CD4-positive, alpha-beta T cell treated with Interleukin-6 for 4 hours (primary cell): ENCODE results near the gene ACADM.
"Not testable (repeated sequence)": the region's sequence is repeated elsewhere in the genome, so short reads cannot be mapped to it uniquely, and the experiment has no call there.

Experiments
- DNase-seq: peaks from one replicate; pipeline ENCODE4 v3.0.0-alpha.2; 2020; ENCODE audit warnings: mixed read lengths

Gene ACADM

DNA sequence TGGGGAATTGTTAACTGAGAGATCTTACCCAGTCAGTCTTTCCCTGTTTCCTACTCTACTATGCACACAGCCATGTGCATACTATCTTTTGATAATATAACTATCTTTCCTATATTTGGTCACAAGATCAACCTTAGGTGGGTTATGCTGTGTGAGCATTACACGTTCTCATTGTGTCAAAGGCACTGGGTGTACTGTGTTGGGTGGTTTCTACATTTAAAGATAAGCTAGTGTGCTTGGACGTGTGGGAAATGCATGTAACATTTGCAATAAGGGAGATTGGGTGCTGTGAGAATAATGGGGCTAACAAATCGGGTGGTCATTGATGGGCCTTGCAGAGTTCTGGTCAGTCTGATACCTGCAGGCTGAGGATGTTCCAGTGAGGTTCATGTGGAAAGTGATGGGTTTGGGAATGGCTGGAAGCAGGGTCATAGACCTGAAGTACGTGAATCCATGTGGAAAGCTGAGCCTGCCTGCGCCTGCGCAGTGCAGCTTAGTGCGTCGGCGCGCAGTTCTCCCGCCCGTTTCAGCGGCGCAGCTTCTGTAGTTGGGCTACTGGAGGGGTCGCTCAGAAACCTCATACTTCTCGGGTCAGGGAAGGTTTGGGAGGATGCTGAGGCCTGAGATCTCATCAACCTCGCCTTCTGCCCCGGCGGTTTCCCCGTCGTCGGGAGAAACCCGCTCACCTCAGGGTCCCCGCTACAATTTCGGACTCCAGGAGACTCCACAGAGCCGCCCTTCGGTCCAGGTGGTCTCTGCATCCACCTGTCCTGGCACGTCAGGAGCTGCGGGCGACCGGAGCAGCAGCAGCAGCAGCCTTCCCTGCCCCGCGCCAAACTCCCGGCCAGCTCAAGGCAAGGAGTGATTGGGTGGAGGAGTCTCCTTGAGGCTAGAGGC is 72.1 kb downstream of the ACADM start, which contains the start of gene MSH4:
Gene MSH4, plus strand, starts transcription at position 507 of the 897 bp plus-strand sequence. Its CDS starts 104 bp downstream, at position 611.
- no peak for DNase-seq

DNA sequence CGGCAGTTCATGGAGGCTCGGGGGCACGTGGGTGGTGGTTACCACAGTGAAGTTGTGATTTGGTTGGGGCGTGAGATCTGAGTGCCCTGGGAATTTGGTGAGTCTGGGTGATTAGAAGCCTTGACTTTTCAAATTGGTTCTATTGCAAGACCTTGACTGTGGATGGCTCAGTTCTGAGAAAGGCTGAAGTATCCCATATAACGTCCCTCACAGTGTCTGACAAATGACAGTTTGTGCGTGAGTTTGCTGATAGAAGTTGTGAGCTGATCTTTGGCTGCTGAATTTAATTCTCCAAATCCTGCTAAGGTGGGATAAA is 72.7 kb downstream of the ACADM start:
- no peak for DNase-seq

DNA sequence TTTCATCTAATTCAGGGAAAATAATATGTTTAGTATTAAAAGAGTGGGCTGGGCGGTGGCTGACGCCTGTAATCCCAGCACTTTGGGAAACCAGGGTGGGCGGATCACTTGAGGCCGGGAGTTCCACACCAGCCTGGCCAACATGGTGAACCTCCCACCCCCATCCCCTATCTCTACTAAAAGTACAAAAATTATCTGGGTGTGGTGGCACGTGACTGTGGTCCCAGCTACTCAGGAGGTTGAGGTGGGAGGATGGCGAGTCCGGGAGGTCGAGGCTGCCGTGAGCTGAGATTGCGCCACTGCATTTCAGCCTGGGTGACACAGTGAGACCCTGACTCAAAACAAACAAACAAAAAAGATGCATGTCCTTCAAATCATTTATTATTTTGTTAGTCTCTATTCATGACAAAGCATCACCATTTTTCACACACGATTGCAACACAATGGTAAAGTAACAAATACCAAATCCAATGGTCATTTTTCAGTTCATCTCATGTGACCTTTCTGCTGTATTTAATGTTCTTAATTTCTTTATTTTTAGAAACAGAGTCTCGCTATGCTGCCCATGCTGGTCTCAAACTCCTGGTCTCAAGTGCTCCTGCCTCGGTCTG is 73.2 kb downstream of the ACADM start:
- no peak for DNase-seq

DNA sequence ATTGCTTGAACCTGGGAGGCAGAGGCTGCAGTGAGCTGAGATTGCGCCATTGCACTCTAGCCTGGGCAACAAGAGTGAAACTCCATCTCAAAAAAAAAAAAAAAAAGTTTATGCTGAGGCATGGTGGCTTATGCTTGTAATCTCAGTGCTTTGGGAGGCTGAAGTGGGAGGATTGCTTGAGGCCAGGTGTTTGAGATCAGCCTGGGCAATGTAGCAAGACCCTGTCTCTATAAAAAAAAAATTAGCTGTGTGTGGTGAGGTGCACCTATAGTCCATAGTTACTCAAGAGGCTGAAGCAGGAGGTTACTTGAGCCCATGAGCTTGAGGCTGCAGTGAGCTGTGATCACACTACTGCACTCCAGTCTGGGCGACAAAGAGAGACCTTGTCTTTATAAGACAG is 77.0 kb downstream of the ACADM start:
- DNase-seq, result not testable (repeated sequence)

DNA sequence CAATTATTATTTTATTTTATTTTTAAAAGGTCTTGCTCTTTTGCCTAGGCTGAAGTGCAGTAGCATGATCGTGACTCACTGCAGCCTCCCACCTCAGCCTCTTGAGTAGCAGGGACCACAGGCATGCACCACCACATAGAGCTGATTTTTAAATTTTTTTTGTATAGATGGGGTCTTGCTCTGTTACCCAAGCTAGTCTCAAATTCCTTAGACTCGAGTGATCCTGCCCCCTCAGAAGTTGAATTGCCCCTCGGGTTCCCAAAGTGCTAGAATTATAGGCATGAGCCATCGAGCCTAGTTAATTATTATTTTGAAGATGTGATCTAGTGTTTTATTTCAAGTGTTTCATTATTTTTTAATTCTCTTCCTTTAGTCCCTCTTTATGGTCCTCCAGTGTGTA is 84.4 kb downstream of the ACADM start:
- no peak for DNase-seq

DNA sequence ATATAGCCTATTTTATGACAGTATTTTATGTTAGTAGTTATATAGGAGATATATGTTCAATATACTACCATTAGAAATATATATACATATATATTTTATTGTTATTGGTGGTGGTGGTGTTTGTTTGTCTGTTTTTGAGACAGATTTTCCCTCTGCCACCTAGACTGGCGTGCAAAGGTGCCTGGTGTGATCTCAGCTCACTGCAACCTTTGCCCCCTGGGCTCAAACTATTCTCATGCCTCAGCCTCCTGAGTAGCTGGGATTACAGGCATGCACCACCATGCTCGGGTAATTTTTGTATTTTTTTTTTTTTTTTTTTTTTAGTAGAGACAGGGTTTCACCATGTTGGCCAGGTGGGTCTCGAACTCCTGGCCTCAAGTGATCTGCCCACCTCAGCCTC is 85.6 kb downstream of the ACADM start:
- DNase-seq, result not testable (repeated sequence)

DNA sequence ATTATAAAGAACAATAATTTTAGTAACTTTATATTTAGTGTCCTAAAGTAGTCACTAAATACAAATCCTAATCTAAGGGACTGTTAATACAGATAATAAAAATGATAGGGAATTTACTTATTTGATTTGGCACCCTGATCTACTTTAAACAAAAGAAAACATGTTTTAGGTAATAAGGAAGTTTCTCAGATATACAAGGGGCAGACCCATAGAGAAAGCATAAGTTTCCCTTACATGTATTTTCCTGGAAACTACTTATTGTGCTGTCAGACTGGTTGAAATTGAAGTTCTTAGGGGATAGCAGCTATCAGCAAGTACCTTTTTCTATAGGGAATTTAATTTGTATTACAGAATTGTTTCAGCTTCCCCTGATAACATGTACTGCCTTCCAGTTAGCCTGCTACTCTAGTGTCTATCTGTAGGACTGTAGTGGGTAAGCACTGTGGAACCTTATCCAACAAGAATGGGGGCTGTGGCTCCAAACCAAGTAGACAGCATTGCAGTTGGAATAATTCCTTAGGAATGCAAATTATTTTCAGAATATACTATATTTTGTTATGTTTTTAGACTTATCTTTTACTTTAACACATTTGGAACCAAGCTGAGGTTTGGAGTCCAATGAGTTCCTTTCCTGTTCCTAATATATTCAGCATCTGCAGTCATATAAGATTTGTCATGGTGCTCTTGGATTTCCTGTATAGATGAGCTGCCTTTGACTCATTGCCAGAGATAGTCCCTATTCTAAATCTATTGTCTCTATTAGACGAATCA is 86.9 kb downstream of the ACADM start:
- DNase-seq, result no peak

DNA sequence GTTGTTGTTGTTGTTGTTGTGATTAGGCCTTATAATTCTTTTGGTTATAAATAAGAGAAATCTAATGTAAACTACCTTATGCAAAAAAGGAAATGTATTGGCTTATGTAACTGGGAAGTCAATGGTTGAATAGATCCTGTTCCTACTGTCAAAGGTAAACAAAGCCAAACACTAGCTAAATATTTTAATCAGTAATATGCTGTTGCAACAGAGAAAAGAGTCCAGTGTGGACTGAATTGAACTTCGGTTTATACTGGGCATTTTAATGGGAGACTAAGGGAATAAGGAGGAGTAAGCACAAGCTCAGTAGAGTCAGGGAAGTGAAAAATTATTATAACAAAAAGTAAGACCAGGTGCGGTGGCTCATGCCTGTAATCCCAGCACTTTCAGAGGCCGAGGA is 87.6 kb downstream of the ACADM start:
- DNase-seq, result no peak
